B cell (primary cell): ENCODE data around the gene IST1. TPM values are rescaled to one million over a fixed set of nuclear protein-coding genes. Genes with fewer than 3 reads are reported as not detected.

Experiments
- ATAC-seq: fragments of 200-7000 bp; cut with Tn5 transposase; one replicate; pipeline ENCODE4 v1.10.0; 2021; ENCODE audit warnings: low read depth, mild to moderate bottlenecking, moderate number of reproducible peaks, moderate library complexity
- CTCF ChIA-PET: fragments of 350-600 bp; sonication (Branson Sonifier 250); formaldehyde crosslinking; loops from one replicate; lab custom pipeline; 2021; ENCODE audit warnings: antibody characterized with exemption, inconsistent platforms; lab: Charles Lee
- POLR2A ChIA-PET: fragments of 350-600 bp; sonication (Branson Sonifier 250); formaldehyde crosslinking; loops from one replicate; lab custom pipeline; 2021; ENCODE audit warnings: antibody characterized with exemption; lab: Charles Lee
- DNase-seq: peaks from one replicate; pipeline ENCODE4 v3.0.0; 2013
- H2AFZ ChIP-seq: 2 replicates; pipeline ENCODE4 v1.6.1; 2012; ENCODE audit warnings: mild to moderate bottlenecking, low read depth, low read length; ENCODE audit not compliant: insufficient read depth, poor library complexity, severe bottlenecking
- H3K27ac ChIP-seq, 2 donors: 1 replicate in 1 of 2; 2 replicates in 1 of 2; pipeline ENCODE4 v1.5.1; 2012 to 2013; ENCODE audit warnings: low read length in 2 of 2, mild to moderate bottlenecking in 2 of 2, moderate library complexity in 1 of 2
- H3K27me3 ChIP-seq, 4 experiments: fragments of 200-600 bp in 1 of 4; sonication (generic) in 1 of 4; replicated peaks in 1 of 4; 1 replicate in 2 of 4; 2 replicates in 2 of 4; pipeline versions ENCODE4 v1.6.1 to v1.7.0; 2013 to 2016; ENCODE audit warnings: low read length in 3 of 4, mild to moderate bottlenecking in 2 of 4, mixed read lengths in 1 of 4, moderate library complexity in 1 of 4; ENCODE audit not compliant: insufficient read depth in 4 of 4, control insufficient read depth in 3 of 4; ENCODE audit errors: control extremely low read depth in 1 of 4
- H3K36me3 ChIP-seq, 2 experiments: replicated peaks in 1 of 2; 1 replicate in 1 of 2; 2 replicates in 1 of 2; pipeline versions ENCODE4 v1.6.1 to v1.7.1; 2013; ENCODE audit warnings: low read length in 1 of 2; ENCODE audit not compliant: insufficient read depth in 2 of 2, control insufficient read depth in 1 of 2; ENCODE audit errors: control extremely low read depth in 1 of 2, extremely low read depth in 1 of 2
- H3K4me1 ChIP-seq, 2 donors: fragments of 200-600 bp in 1 of 2; sonication (generic) in 1 of 2; 1 replicate in 1 of 2; 2 replicates in 1 of 2; pipeline versions ENCODE4 v1.5.1 to v1.6.1; 2013 to 2017; ENCODE audit warnings: low read length in 2 of 2; ENCODE audit not compliant: control insufficient read depth in 2 of 2, insufficient read depth in 2 of 2
- H3K4me2 ChIP-seq: replicated peaks from 2 replicates; pipeline ENCODE3; 2012; ENCODE audit warnings: mild to moderate bottlenecking, low read depth, low read length; ENCODE audit not compliant: poor library complexity, severe bottlenecking
- H3K4me3 ChIP-seq, 5 experiments: fragments of 200-600 bp in 1 of 5; sonication (generic) in 1 of 5; 1 replicate in 3 of 5; 2 replicates in 2 of 5; pipeline versions ENCODE4 v1.5.1 to v1.7.0; 2011 to 2016; ENCODE audit warnings: low read length in 4 of 5, mild to moderate bottlenecking in 4 of 5, low read depth in 2 of 5, control low read depth in 1 of 5, moderate library complexity in 1 of 5; ENCODE audit not compliant: insufficient read depth in 1 of 5; ENCODE audit errors: control extremely low read depth in 1 of 5, extremely low read depth in 1 of 5
- H3K79me2 ChIP-seq: fragments of 200-600 bp; sonication (generic); one replicate; pipeline ENCODE4 v1.6.0; 2016; ENCODE audit warnings: low read length; ENCODE audit not compliant: control insufficient read depth, insufficient read depth
- H3K9ac ChIP-seq: fragments of 200-600 bp; sonication (generic); 2 replicates; pipeline ENCODE4 v1.6.1; 2017; ENCODE audit warnings: mild to moderate bottlenecking, low read length, moderate library complexity
- H3K9me3 ChIP-seq, 3 donors: one replicate each; pipeline versions ENCODE4 v1.6.1 to v1.7.1; 2013; ENCODE audit warnings: low read length in 2 of 3; ENCODE audit not compliant: control insufficient read depth in 2 of 3, insufficient read depth in 1 of 3; ENCODE audit errors: control extremely low read depth in 1 of 3
- H4K20me1 ChIP-seq: 2 replicates; pipeline ENCODE4 v1.6.0; 2012; ENCODE audit warnings: mild to moderate bottlenecking, low read length; ENCODE audit not compliant: insufficient read depth, control insufficient read depth, poor library complexity, severe bottlenecking
- H3K27ac Mint-ChIP-seq: one replicate; pipeline ENCODE4 v1.8.0; 2021; ENCODE audit warnings: mixed read lengths
- H3K27me3 Mint-ChIP-seq: one replicate; pipeline ENCODE4 v1.8.0; 2021; ENCODE audit warnings: mixed read lengths
- H3K4me1 Mint-ChIP-seq: one replicate; pipeline ENCODE4 v1.8.0; 2021; ENCODE audit warnings: mixed read lengths
- H3K4me3 Mint-ChIP-seq: one replicate; pipeline ENCODE4 v1.8.0; 2021; ENCODE audit warnings: mixed read lengths
- H3K9me3 Mint-ChIP-seq: one replicate; pipeline ENCODE4 v1.8.0; 2022; ENCODE audit warnings: mixed read lengths; ENCODE audit not compliant: insufficient read depth
- CTCF ChIP-seq: fragments of 200-600 bp; IDR thresholded peaks from one replicate; pipeline ENCODE4 v1.8.0; 2022; ENCODE audit warnings: antibody characterized with exemption, mild to moderate bottlenecking
- EZH2 ChIP-seq: IDR thresholded peaks from 2 replicates; pipeline ENCODE4 v1.6.1; 2012; ENCODE audit warnings: borderline replicate concordance, low read depth, mild to moderate bottlenecking, moderate library complexity, low read length; ENCODE audit not compliant: insufficient read depth, poor library complexity, severe bottlenecking
- WGBS: methylation state at CpG from one replicate; pipeline ENCODE4 v1.1.5; 2013; ENCODE audit warnings: missing lambda C conversion rate; ENCODE audit not compliant: insufficient coverage; 5-methylcytosine and 5-hydroxymethylcytosine counted together
- intact Hi-C: fragments of 100-400 bp; cut with micrococcal nuclease; formaldehyde crosslinking; loops from one replicate; pipeline ENCODE4 v1.10.0; 2022
- polyA plus RNA-seq: library from polyadenylated mRNA; depleted of rRNA; stranded (reverse); fragments of >200 nt; gene quantifications from 2 replicates; pipeline ENCODE4 v1.2.3, GENCODE V29; 2012
- total RNA-seq, 2 donors: library from RNA; stranded (reverse); fragments of 120-200 nt in 1 of 2; gene quantifications; 1 replicate in 1 of 2; 2 replicates in 1 of 2; pipeline versions ENCODE4 v1.2.3 to v1.2.4, GENCODE V29; 2013 to 2022

IST1 gene
- total and polyA plus RNA-seq, 2 donors (not counting 1 experiment from before 2014, with no cell fraction given) = 182 to 268 TPM

- no peak overlapping the region for H3K9ac ChIP-seq
- intact Hi-C loops = no loop called here
- ATAC-seq = no peak
- Mint-ChIP-seq H3K4me1 (peaks cover 56% of the 10 kb centered on the region), H3K27ac (no peak overlapping the region), H3K9me3 (no peaks in the 10 kb centered on the region), H3K4me3 (no peak overlapping the region), H3K27me3 (no peaks in the 10 kb centered on the region)
- H3K4me2 ChIP-seq = no peak overlapping the region
- H4K20me1 ChIP-seq = no peaks in the 10 kb centered on the region
- 78% methylated on average over 4 of the region's 6 CpGs for WGBS
- DNase-seq = no peak
- no peaks in the 10 kb centered on the region for H3K9me3 ChIP-seq
- no peak overlapping the region for H3K27ac ChIP-seq
- POLR2A ChIA-PET = no interaction called here
- no peak overlapping the region for H3K4me3 ChIP-seq
- no peak for TF ChIP-seq EZH2
- H3K4me1 ChIP-seq = peaks cover 23 to 46% of the 10 kb centered on the region in 2 donors
- CTCF ChIA-PET = interaction anchor here (3.2 kb wide), 1 partner anchor 34 kb away, joined by 11 read pairs; no protein-coding TSS in a partner anchor
- H2AFZ ChIP-seq = no peak overlapping the region
- peaks cover 0 to 42% of the 10 kb centered on the region in 2 experiments for H3K36me3 ChIP-seq
- no peaks in the 10 kb centered on the region for H3K27me3 ChIP-seq
- peaks cover 71% of the 10 kb centered on the region for H3K79me2 ChIP-seq
Measured at GRCh38 chr16:71848622-71849021, 46.7 kb upstream of the IST1 start.

- peak overlapping the region; percentile 90 for H3K27ac Mint-ChIP-seq
- Histone ChIP-seq H3K9me3 (no peaks in the 10 kb centered on the region), H3K36me3 (peaks cover 0 to 49% of the 10 kb centered on the region in 2 experiments), H2AFZ (no peak overlapping the region), H3K4me3 (no peak overlapping the region), H4K20me1 (peaks cover 6% of the 10 kb centered on the region), H3K27me3 (no peaks in the 10 kb centered on the region), H3K4me1 (peaks cover 28 to 36% of the 10 kb centered on the region in 2 donors), H3K27ac (peak overlapping the region in 1 of 2 donors; percentile 81), H3K9ac (no peak overlapping the region), H3K79me2 (peaks cover 82% of the 10 kb centered on the region), H3K4me2 (no peak overlapping the region)
- H3K27me3 Mint-ChIP-seq = no peaks in the 10 kb centered on the region
- no peak for TF ChIP-seq EZH2
- TF ChIP-seq CTCF = no peak
- WGBS = 98% methylated on average over 7 of the region's 8 CpGs
- intact Hi-C loops = no loop called here
- ChIA-PET CTCF (interaction anchor here (1.5 kb wide), 1 partner anchor 43 kb away, joined by 4 read pairs; the partner anchor contains the start of gene AP1G1), POLR2A (no interaction called here)
- H3K9me3 Mint-ChIP-seq = no peaks in the 10 kb centered on the region
- ATAC-seq (no peak), DNase-seq (no peak)
- no peak overlapping the region for H3K4me3 Mint-ChIP-seq
- peaks cover 66% of the 10 kb centered on the region for H3K4me1 Mint-ChIP-seq
Measured at GRCh38 chr16:71851746-71852145, 43.6 kb upstream of the IST1 start.
